ENCODE results near the gene ACVRL1.

ACVRL1 gene

GRCh38 chr12:51961834-51962233, 54.5 kb downstream of the ACVRL1 start:
- no peak for DNase-seq

- no peak for DNase-seq
These were observed 55.4 kb downstream of the ACVRL1 start for GRCh38 chr12:51962737-51963136.

- no peak for DNase-seq
These were observed 56.2 kb downstream of the ACVRL1 start for GRCh38 chr12:51963477-51963876.

- no peak for DNase-seq
These were observed 62.3 kb downstream of the ACVRL1 start for GRCh38 chr12:51969643-51970042.

GRCh38 chr12:51970904-51971646, 63.8 kb downstream of the ACVRL1 start:
- no peak for DNase-seq

GRCh38 chr12:51971679-51972421, 64.5 kb downstream of the ACVRL1 start:
- no peak for DNase-seq

- DNase-seq: no peak
These were observed 65.1 kb downstream of the ACVRL1 start for GRCh38 chr12:51972422-51972812.

- peak in 21 of 56 donors; percentile 6 to 41 (median 21) for DNase-seq
These were observed 65.6 kb downstream of the ACVRL1 start for GRCh38 chr12:51972849-51973273.

All from amygdala (tissue), 56 donors.